Spinal cord (tissue), 10 donors: ENCODE results near the gene LDLR. TPM values are rescaled to one million over a fixed set of nuclear protein-coding genes. Genes with fewer than 3 reads are reported as not detected.
"Not testable (repeated sequence)": the region's sequence is repeated elsewhere in the genome, so short reads cannot be mapped to it uniquely, and the experiment has no call there.

Experiments used
- DNase-seq, 6 donors: peaks; one replicate each; pipeline versions ENCODE4 v3.0.0 to v3.0.0-alpha.2; 2013 to 2015; ENCODE audit warnings: low spot score in 6 of 6, low read depth in 4 of 6
- H3K27ac ChIP-seq: one replicate; pipeline ENCODE4 v1.5.1; 2013; ENCODE audit warnings: low read depth, low read length, control low read depth
- H3K27me3 ChIP-seq: one replicate; pipeline ENCODE4 v1.6.1; 2013; ENCODE audit warnings: low read length; ENCODE audit not compliant: control insufficient read depth, insufficient read depth
- H3K36me3 ChIP-seq: one replicate; pipeline ENCODE4 v1.6.1; 2013; ENCODE audit warnings: low read length; ENCODE audit not compliant: control insufficient read depth, insufficient read depth
- H3K4me1 ChIP-seq: one replicate; pipeline ENCODE4 v1.6.1; 2013; ENCODE audit warnings: low read length; ENCODE audit not compliant: control insufficient read depth, insufficient read depth
- H3K4me3 ChIP-seq: one replicate; pipeline ENCODE4 v1.5.1; 2013; ENCODE audit warnings: low read depth, low read length, control low read depth
- H3K9me3 ChIP-seq: one replicate; pipeline ENCODE4 v1.6.1; 2013; ENCODE audit warnings: low read length; ENCODE audit not compliant: control insufficient read depth, insufficient read depth
- WGBS: methylation state at CpG from one replicate; pipeline ENCODE4 v1.1.5; 2013; ENCODE audit warnings: missing lambda C conversion rate; ENCODE audit not compliant: insufficient coverage; 5-methylcytosine and 5-hydroxymethylcytosine counted together
- polyA plus RNA-seq, 2 donors: library from polyadenylated mRNA; unstranded; fragments of 120-200 nt; gene quantifications; one replicate each; pipeline ENCODE4 v1.2.1, GENCODE V29; 2013; ENCODE audit not compliant: insufficient read length in 2 of 2
- total RNA-seq, 2 donors: library from RNA; depleted of rRNA in 1 of 2; stranded (reverse); fragments of 120-200 nt in 1 of 2; fragments of >200 nt in 1 of 2; gene quantifications; one replicate each; pipeline versions ENCODE4 v1.2.3 to v1.2.4, GENCODE V29; 2013 to 2014
- donor health status: healthy.

The LDLR gene
- total and polyA plus RNA-seq, 4 donors = 29.8 to 70.9 (median 30.2) TPM

DNA sequence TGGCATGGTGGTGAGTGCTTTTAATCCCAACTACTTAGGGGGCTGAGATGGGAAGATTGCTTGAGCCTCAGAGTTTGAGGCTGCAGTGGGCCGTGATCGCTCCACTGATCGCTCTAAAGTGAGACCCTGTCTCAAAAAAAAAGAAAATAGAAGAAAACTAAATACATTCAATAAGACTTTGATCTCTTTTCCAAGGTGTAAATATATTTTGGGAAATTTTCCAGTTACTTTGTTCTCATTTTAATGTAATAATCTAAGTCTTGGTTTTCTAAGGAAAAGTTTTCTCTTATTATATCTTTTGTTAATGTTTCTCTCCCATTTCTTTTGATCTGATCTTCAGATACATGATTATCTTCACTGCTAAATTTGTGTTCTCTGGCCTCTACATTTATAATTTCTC lies 9.6 kb downstream of the LDLR start:
- H3K4me1 ChIP-seq = peaks cover 19% of the 10 kb centered on the region
- DNase-seq = no peak
- H3K9me3 ChIP-seq = peaks cover 3% of the 10 kb centered on the region
- no peaks in the 10 kb centered on the region for H3K27me3 ChIP-seq
- H3K36me3 ChIP-seq = peaks cover 63% of the 10 kb centered on the region
- WGBS = no CpG with 5 or more reads among the region's 3 CpGs
- H3K4me3 ChIP-seq = no peak overlapping the region
- H3K27ac ChIP-seq = no peak overlapping the region

DNA sequence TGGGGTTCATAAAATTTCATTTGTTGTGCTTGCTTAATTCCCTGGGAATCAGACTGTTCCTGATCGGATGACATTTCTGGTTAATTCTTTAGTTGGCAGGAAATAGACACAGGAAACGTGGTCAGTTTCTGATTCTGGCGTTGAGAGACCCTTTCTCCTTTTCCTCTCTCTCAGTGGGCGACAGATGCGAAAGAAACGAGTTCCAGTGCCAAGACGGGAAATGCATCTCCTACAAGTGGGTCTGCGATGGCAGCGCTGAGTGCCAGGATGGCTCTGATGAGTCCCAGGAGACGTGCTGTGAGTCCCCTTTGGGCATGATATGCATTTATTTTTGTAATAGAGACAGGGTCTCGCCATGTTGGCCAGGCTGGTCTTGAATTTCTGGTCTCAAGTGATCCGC lies 10.8 kb downstream of the LDLR start:
- H3K27ac ChIP-seq = no peak overlapping the region
- WGBS = 90% methylated on average over 4 of the region's 12 CpGs
- no peak overlapping the region for H3K4me3 ChIP-seq
- peaks cover 61% of the 10 kb centered on the region for H3K36me3 ChIP-seq
- no peaks in the 10 kb centered on the region for H3K27me3 ChIP-seq
- H3K9me3 ChIP-seq = peaks cover 3% of the 10 kb centered on the region
- H3K4me1 ChIP-seq = peaks cover 10% of the 10 kb centered on the region
- DNase-seq = no peak

DNA sequence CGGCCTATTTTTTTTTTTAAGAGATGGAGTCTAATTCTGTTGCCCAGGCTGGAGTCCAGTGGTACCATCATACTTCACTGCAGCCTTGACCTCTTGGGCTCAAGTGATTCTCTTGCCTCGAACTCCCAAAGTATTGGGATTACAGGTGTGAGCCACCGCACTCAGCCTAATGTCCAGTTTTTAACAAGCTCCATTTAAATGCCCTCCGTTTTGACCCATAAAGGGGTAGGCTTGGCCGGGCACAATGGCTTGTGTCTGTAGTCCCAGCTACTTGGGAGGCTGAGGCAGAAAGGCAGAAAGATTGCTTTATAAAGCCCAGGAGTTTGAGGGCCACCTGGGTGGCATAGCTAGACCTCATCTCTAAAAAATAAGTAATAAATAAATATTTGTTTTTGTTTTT lies 11.8 kb downstream of the LDLR start:
- peaks cover 3% of the 10 kb centered on the region for H3K9me3 ChIP-seq
- no peak overlapping the region for H3K27ac ChIP-seq
- H3K4me1 ChIP-seq = peaks cover 7% of the 10 kb centered on the region
- H3K36me3 ChIP-seq = peaks cover 61% of the 10 kb centered on the region
- H3K4me3 ChIP-seq = no peak overlapping the region
- H3K27me3 ChIP-seq = no peaks in the 10 kb centered on the region
- DNase-seq = no peak
- WGBS = 100% methylated on average over 3 of the region's 5 CpGs

DNA sequence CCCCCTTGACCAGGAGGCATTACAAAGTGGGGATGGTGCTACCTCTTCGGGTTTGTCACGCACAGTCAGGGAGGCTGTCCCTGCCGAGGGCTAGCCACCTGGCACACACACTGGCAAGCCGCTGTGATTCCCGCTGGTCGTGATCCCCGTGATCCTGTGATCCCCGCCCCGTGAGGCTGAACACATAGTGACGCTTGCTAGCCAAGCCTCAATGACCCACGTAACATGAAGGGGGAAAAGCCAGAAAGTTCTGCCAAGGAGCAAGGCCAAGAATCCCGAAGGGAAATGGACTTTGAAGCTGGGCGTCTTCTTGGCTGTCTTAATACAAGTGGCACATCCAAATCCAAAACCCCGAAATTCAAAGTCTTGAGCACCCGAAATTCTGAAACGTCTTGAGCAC lies 13.7 kb downstream of the LDLR start:
- no peak for DNase-seq

DNA sequence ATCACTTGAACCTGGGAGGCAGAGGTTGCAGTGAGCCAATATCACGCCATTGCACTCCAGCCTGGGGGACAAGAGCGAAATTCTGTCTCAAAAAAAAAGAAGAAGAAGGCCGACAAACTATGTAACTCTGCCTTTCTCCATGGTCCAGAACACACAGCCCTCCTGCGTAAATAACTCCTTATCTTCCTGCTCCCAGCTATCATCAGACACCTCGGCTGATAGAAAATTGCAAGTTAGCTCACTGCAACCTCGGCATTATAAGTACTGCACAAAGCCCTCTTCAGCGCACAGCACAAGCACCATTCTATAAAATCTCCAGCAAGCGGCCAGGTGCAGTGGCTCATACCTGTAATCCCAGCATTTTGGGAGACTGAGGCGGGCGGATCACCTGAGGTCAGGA lies 14.4 kb downstream of the LDLR start:
- not testable (repeated sequence) for H3K27me3 ChIP-seq, H3K27ac ChIP-seq, H3K4me3 ChIP-seq, H3K4me1 ChIP-seq, H3K9me3 ChIP-seq, DNase-seq
- WGBS = 95% methylated on average over 8 of the region's 10 CpGs
- peaks cover 76% of the 10 kb centered on the region for H3K36me3 ChIP-seq

More for the DNA sequence above, 13.7 kb downstream of the LDLR start:
- H3K36me3 ChIP-seq = peaks cover 72% of the 10 kb centered on the region
- H3K9me3 ChIP-seq = peaks cover 3% of the 10 kb centered on the region
- no peaks in the 10 kb centered on the region for H3K27me3 ChIP-seq
- no peak overlapping the region for H3K4me3 ChIP-seq
- WGBS = 86% methylated on average over 15 of the region's 16 CpGs
- H3K27ac ChIP-seq = no peak overlapping the region
- H3K4me1 ChIP-seq = no peaks in the 10 kb centered on the region

DNA sequence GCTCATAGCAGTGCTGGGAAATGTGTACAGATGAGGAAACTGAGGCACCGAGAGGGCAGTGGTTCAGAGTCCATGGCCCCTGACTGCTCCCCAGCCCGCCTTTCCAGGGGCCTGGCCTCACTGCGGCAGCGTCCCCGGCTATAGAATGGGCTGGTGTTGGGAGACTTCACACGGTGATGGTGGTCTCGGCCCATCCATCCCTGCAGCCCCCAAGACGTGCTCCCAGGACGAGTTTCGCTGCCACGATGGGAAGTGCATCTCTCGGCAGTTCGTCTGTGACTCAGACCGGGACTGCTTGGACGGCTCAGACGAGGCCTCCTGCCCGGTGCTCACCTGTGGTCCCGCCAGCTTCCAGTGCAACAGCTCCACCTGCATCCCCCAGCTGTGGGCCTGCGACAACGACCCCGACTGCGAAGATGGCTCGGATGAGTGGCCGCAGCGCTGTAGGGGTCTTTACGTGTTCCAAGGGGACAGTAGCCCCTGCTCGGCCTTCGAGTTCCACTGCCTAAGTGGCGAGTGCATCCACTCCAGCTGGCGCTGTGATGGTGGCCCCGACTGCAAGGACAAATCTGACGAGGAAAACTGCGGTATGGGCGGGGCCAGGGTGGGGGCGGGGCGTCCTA lies 15.9 kb downstream of the LDLR start:
- no peaks in the 10 kb centered on the region for H3K27me3 ChIP-seq
- 92% methylated on average over 34 of the region's 36 CpGs for WGBS
- H3K36me3 ChIP-seq = peaks cover 86% of the 10 kb centered on the region
- no peaks in the 10 kb centered on the region for H3K9me3 ChIP-seq
- H3K4me1 ChIP-seq = no peaks in the 10 kb centered on the region
- H3K27ac ChIP-seq = no peak overlapping the region
- DNase-seq = no peak
- no peak overlapping the region for H3K4me3 ChIP-seq

DNA sequence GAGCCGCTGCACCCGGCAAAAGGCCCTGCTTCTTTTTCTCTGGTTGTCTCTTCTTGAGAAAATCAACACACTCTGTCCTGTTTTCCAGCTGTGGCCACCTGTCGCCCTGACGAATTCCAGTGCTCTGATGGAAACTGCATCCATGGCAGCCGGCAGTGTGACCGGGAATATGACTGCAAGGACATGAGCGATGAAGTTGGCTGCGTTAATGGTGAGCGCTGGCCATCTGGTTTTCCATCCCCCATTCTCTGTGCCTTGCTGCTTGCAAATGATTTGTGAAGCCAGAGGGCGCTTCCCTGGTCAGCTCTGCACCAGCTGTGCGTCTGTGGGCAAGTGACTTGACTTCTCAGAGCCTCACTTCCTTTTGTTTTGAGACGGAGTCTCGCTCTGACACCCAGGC lies 17.2 kb downstream of the LDLR start:
- DNase-seq = no peak
- Histone ChIP-seq H3K27me3 (no peaks in the 10 kb centered on the region), H3K36me3 (peaks cover 89% of the 10 kb centered on the region), H3K27ac (no peak overlapping the region), H3K4me3 (no peak overlapping the region), H3K9me3 (no peaks in the 10 kb centered on the region), H3K4me1 (no peaks in the 10 kb centered on the region)
- WGBS = 90% methylated on average over 13 of the region's 13 CpGs

DNA sequence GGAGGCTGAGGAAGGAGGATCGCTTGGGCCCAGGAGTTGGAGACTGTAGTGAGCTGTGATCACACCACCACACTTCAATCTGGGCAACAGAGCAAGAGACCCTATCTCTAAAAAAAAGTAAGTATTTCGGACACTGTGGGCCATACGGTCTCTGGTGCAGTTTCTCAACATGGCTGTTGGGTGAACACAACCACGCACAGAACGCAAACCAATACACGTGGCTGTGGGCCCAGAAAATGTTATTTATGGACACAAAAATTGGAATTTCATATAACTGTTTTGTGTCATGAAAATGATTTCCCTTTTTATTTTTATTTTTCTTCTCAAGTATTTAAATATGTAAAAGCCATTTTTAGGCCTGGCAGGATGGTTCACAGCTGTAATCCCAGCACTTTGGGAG lies 19.5 kb downstream of the LDLR start:
- peak in 1 of 6 donors; percentile 82 for DNase-seq
- 100% methylated on average over 2 of the region's 6 CpGs for WGBS
- H3K27me3 ChIP-seq = no peaks in the 10 kb centered on the region

DNA sequence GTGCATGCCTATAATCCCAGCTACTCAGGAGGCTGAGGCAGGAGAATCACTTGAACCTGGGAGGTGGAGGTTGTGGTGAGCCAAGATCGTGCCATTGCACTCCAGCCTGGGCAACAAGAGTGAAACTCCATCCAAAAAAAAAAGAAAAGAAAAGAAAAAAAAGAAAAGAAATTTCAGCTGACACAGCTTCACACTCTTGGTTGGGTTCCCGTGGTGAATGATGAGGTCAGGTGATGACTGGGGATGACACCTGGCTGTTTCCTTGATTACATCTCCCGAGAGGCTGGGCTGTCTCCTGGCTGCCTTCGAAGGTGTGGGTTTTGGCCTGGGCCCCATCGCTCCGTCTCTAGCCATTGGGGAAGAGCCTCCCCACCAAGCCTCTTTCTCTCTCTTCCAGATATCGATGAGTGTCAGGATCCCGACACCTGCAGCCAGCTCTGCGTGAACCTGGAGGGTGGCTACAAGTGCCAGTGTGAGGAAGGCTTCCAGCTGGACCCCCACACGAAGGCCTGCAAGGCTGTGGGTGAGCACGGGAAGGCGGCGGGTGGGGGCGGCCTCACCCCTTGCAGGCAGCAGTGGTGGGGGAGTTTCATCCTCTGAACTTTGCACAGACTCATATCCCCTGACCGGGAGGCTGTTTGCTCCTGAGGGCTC lies 22.0 kb downstream of the LDLR start:
- H3K27me3 ChIP-seq = no peaks in the 10 kb centered on the region
- H3K4me1 ChIP-seq = no peaks in the 10 kb centered on the region
- H3K27ac ChIP-seq = no peak overlapping the region
- H3K36me3 ChIP-seq = peaks cover 93% of the 10 kb centered on the region
- H3K4me3 ChIP-seq = no peak overlapping the region
- no peaks in the 10 kb centered on the region for H3K9me3 ChIP-seq
- 90% methylated on average over 8 of the region's 15 CpGs for WGBS
- DNase-seq = no peak

More for the DNA sequence above, 19.5 kb downstream of the LDLR start:
- H3K27ac ChIP-seq = no peak overlapping the region
- no peak overlapping the region for H3K4me3 ChIP-seq
- no peaks in the 10 kb centered on the region for H3K4me1 ChIP-seq
- no peaks in the 10 kb centered on the region for H3K9me3 ChIP-seq
- peaks cover 90% of the 10 kb centered on the region for H3K36me3 ChIP-seq

DNA sequence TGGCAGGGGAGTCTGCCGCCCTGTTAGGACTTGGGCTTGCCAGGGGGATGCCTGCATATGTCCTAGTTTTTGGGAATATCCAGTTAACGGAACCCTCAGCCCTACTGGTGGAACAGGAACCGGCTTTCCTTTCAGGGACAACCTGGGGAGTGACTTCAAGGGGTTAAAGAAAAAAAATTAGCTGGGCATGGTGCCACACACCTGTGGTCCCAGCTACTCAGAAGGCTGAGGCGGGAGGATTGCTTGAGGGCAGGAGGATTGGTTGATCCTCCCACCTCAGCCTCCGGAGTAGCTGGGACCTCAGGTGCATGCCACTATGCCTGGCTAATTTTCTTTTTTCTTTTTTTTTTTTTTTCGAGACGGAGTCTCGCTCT lies 22.5 kb downstream of the LDLR start:
- Histone ChIP-seq H3K27me3 (no peaks in the 10 kb centered on the region), H3K9me3 (no peaks in the 10 kb centered on the region), H3K27ac (no peak overlapping the region), H3K4me3 (no peak overlapping the region), H3K36me3 (peaks cover 93% of the 10 kb centered on the region), H3K4me1 (no peaks in the 10 kb centered on the region)
- DNase-seq = no peak
- 100% methylated on average over 3 of the region's 8 CpGs for WGBS
